HG03159 (cell line): ENCODE results near the gene SDS.

Experiments
- ATAC-seq: cut with Tn5 transposase; IDR thresholded peaks from one replicate; pipeline ENCODE4 v1.9.1; 2021; ENCODE audit warnings: mild to moderate bottlenecking, moderate library complexity; ENCODE audit not compliant: unreplicated experiment

SDS gene

GRCh38 chr12:113400362-113400761 lies 3.3 kb downstream of the SDS start:
- ATAC-seq: no peak

GRCh38 chr12:113399490-113399889 lies 4.2 kb downstream of the SDS start:
- ATAC-seq: no peak

- ATAC-seq: no peak
These were observed 5.1 kb downstream of the SDS start for GRCh38 chr12:113398346-113399290.

GRCh38 chr12:113397497-113398197 lies 6.0 kb downstream of the SDS start:
- no peak for ATAC-seq

- ATAC-seq: no peak
These were observed 6.7 kb downstream of the SDS start for GRCh38 chr12:113396828-113397496.

- no peak for ATAC-seq
These were observed 7.5 kb downstream of the SDS start for GRCh38 chr12:113396200-113396599.

- no peak for ATAC-seq
These were observed 8.6 kb downstream of the SDS start for GRCh38 chr12:113395119-113395518.

- ATAC-seq: no peak
These were observed 9.9 kb downstream of the SDS start for GRCh38 chr12:113393749-113394148.

GRCh38 chr12:113392988-113393579 lies 10.6 kb downstream of the SDS start:
- ATAC-seq: no peak

GRCh38 chr12:113392520-113392919 lies 11.2 kb downstream of the SDS start:
- ATAC-seq: no peak

- ATAC-seq: no peak
These were observed 11.9 kb downstream of the SDS start for GRCh38 chr12:113391650-113392337.

GRCh38 chr12:113391145-113391544 lies 12.5 kb downstream of the SDS start:
- no peak for ATAC-seq

- ATAC-seq: no peak
These were observed 13.3 kb downstream of the SDS start for GRCh38 chr12:113390064-113391043.

GRCh38 chr12:113388351-113388750 lies 15.3 kb downstream of the SDS start:
- ATAC-seq: no peak

- ATAC-seq: no peak
These were observed 16.1 kb downstream of the SDS start for GRCh38 chr12:113387631-113388030.

GRCh38 chr12:113386866-113387566 lies 16.7 kb downstream of the SDS start:
- no peak for ATAC-seq

GRCh38 chr12:113385282-113385882 lies 18.3 kb downstream of the SDS start:
- no peak for ATAC-seq

GRCh38 chr12:113384778-113385177 lies 18.9 kb downstream of the SDS start:
- ATAC-seq: no peak
